H1 (cell line): Measurements from ENCODE around the gene MLEC. TPM values are rescaled to one million over a fixed set of nuclear protein-coding genes. Genes with fewer than 3 reads are reported as not detected.

Experiments
- ASH2L ChIP-seq: fragments of 200-600, 300-600 bp; sonication (generic); IDR thresholded peaks from one replicate; pipeline ENCODE4 v1.7.1; 2017; ENCODE audit warnings: low read length
- HDAC2 ChIP-seq, 2 experiments: fragments of 300-600 bp in 1 of 2; sonication (generic) in 1 of 2; IDR thresholded peaks; 2 replicates each; pipeline ENCODE4 v1.6.1; 2011 to 2012; ENCODE audit warnings: low read depth in 2 of 2, low read length in 2 of 2, mild to moderate bottlenecking in 2 of 2, moderate library complexity in 2 of 2, borderline replicate concordance in 1 of 2, inconsistent platforms in 1 of 2
- KDM5A ChIP-seq: fragments of 200-600 bp; IDR thresholded peaks from 2 replicates; pipeline ENCODE4 v1.7.1; 2012; ENCODE audit warnings: mild to moderate bottlenecking, low read length, inconsistent platforms, mixed read lengths
- NANOG ChIP-seq: IDR thresholded peaks from 2 replicates; pipeline ENCODE4 v1.6.1; 2011; ENCODE audit warnings: low read length, low read depth, mild to moderate bottlenecking, inconsistent platforms; ENCODE audit not compliant: insufficient read depth, poor library complexity, severe bottlenecking
- POLR2A ChIP-seq, 2 experiments: IDR thresholded peaks; 1 replicate in 1 of 2; 2 replicates in 1 of 2; pipeline ENCODE4 v1.6.1; 2011; ENCODE audit warnings: low read depth in 2 of 2, low read length in 2 of 2, mild to moderate bottlenecking in 2 of 2; ENCODE audit errors: control extremely low read depth in 1 of 2
- POU5F1 ChIP-seq: IDR thresholded peaks from 2 replicates; pipeline ENCODE4 v1.6.1; 2011; ENCODE audit warnings: low read depth, mild to moderate bottlenecking, low read length, moderate library complexity
- RBBP5 ChIP-seq: IDR thresholded peaks from 2 replicates; pipeline ENCODE4 v1.7.1; 2012; ENCODE audit warnings: low read depth, mild to moderate bottlenecking, inconsistent platforms, low read length, moderate library complexity, borderline replicate concordance
- RFX5 ChIP-seq: IDR thresholded peaks from 2 replicates; pipeline ENCODE4 v1.6.1; 2011; ENCODE audit warnings: low read depth, low read length, improper control_type of control experiment, borderline replicate concordance
- SIRT6 ChIP-seq: IDR thresholded peaks from one replicate; pipeline ENCODE4 v1.7.1; 2012; ENCODE audit warnings: low read length, inconsistent platforms
- TBP ChIP-seq: IDR thresholded peaks from 2 replicates; pipeline ENCODE4 v1.6.1; 2011; ENCODE audit warnings: low read depth, low read length, improper control_type of control experiment
- TCF12 ChIP-seq: IDR thresholded peaks from 2 replicates; pipeline ENCODE4 v1.6.1; 2011; ENCODE audit warnings: low read depth, mild to moderate bottlenecking, low read length
- YY1 ChIP-seq: IDR thresholded peaks from 2 replicates; pipeline ENCODE4 v1.6.1; 2011; ENCODE audit warnings: low read depth, mild to moderate bottlenecking, low read length
- polyA plus RNA-seq, 7 experiments: library from polyadenylated mRNA; depleted of rRNA in 3 of 7; stranded (reverse) in 5 of 7; unstranded in 2 of 7; fragments of >200 nt in 5 of 7; fragments of 200-250 nt in 2 of 7; gene quantifications; 1 replicate in 5 of 7; 2 replicates in 1 of 7; 4 replicates in 1 of 7; pipeline versions ENCODE4 v1.2.1 to v1.2.3, GENCODE V29; 2011 to 2013; ENCODE audit warnings: missing spikeins in 2 of 7, mixed read lengths in 2 of 7
- total RNA-seq: library from RNA; stranded (reverse); fragmentation: NEBNext Ultra II Directional; extraction: Animal tissue kit (Norgen Biotek cat#: 25700); gene quantifications from 2 replicates; pipeline ENCODE4 v1.2.1, GENCODE V29; 2021
- TF ChIP-seq, protein P1 (sequence below): fragments of 300-600 bp; sonication (generic); IDR thresholded peaks from 2 replicates; pipeline ENCODE4 v1.7.1; 2012; ENCODE audit warnings: low read length, moderate library complexity, mild to moderate bottlenecking, inconsistent platforms; ENCODE audit not compliant: insufficient replicate concordance

Gene MLEC
- total and polyA plus RNA-seq, 2 of the 8 experiments (the other 6 are each of a cell fraction or from before 2014, with no cell fraction given): 37.1 to 260 TPM

GRCh38 chr12:120718055-120718454 is 31.1 kb downstream of the MLEC start (continued):
- TF ChIP-seq, protein P1, sequence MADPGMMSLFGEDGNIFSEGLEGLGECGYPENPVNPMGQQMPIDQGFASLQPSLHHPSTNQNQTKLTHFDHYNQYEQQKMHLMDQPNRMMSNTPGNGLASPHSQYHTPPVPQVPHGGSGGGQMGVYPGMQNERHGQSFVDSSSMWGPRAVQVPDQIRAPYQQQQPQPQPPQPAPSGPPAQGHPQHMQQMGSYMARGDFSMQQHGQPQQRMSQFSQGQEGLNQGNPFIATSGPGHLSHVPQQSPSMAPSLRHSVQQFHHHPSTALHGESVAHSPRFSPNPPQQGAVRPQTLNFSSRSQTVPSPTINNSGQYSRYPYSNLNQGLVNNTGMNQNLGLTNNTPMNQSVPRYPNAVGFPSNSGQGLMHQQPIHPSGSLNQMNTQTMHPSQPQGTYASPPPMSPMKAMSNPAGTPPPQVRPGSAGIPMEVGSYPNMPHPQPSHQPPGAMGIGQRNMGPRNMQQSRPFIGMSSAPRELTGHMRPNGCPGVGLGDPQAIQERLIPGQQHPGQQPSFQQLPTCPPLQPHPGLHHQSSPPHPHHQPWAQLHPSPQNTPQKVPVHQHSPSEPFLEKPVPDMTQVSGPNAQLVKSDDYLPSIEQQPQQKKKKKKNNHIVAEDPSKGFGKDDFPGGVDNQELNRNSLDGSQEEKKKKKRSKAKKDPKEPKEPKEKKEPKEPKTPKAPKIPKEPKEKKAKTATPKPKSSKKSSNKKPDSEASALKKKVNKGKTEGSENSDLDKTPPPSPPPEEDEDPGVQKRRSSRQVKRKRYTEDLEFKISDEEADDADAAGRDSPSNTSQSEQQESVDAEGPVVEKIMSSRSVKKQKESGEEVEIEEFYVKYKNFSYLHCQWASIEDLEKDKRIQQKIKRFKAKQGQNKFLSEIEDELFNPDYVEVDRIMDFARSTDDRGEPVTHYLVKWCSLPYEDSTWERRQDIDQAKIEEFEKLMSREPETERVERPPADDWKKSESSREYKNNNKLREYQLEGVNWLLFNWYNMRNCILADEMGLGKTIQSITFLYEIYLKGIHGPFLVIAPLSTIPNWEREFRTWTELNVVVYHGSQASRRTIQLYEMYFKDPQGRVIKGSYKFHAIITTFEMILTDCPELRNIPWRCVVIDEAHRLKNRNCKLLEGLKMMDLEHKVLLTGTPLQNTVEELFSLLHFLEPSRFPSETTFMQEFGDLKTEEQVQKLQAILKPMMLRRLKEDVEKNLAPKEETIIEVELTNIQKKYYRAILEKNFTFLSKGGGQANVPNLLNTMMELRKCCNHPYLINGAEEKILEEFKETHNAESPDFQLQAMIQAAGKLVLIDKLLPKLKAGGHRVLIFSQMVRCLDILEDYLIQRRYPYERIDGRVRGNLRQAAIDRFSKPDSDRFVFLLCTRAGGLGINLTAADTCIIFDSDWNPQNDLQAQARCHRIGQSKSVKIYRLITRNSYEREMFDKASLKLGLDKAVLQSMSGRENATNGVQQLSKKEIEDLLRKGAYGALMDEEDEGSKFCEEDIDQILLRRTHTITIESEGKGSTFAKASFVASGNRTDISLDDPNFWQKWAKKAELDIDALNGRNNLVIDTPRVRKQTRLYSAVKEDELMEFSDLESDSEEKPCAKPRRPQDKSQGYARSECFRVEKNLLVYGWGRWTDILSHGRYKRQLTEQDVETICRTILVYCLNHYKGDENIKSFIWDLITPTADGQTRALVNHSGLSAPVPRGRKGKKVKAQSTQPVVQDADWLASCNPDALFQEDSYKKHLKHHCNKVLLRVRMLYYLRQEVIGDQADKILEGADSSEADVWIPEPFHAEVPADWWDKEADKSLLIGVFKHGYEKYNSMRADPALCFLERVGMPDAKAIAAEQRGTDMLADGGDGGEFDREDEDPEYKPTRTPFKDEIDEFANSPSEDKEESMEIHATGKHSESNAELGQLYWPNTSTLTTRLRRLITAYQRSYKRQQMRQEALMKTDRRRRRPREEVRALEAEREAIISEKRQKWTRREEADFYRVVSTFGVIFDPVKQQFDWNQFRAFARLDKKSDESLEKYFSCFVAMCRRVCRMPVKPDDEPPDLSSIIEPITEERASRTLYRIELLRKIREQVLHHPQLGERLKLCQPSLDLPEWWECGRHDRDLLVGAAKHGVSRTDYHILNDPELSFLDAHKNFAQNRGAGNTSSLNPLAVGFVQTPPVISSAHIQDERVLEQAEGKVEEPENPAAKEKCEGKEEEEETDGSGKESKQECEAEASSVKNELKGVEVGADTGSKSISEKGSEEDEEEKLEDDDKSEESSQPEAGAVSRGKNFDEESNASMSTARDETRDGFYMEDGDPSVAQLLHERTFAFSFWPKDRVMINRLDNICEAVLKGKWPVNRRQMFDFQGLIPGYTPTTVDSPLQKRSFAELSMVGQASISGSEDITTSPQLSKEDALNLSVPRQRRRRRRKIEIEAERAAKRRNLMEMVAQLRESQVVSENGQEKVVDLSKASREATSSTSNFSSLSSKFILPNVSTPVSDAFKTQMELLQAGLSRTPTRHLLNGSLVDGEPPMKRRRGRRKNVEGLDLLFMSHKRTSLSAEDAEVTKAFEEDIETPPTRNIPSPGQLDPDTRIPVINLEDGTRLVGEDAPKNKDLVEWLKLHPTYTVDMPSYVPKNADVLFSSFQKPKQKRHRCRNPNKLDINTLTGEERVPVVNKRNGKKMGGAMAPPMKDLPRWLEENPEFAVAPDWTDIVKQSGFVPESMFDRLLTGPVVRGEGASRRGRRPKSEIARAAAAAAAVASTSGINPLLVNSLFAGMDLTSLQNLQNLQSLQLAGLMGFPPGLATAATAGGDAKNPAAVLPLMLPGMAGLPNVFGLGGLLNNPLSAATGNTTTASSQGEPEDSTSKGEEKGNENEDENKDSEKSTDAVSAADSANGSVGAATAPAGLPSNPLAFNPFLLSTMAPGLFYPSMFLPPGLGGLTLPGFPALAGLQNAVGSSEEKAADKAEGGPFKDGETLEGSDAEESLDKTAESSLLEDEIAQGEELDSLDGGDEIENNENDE: no peak
- TF ChIP-seq YY1 (no peak), NANOG (no peak), POU5F1 (no peak), KDM5A (no peak), HDAC2 (IDR thresholded peaks at IDR 0.05; ENCODE audit: borderline replicate concordance in 1 of 2, low read depth in 2 of 2, low read length in 2 of 2) (no peak), RFX5 (no peak), TCF12 (no peak), SIRT6 (no peak), TBP (no peak), RBBP5 (no peak), POLR2A (IDR thresholded peaks at IDR 0.05; ENCODE audit: control extremely low read depth in 1 of 2, low read depth in 2 of 2, low read length in 2 of 2) (no peak), ASH2L (no peak)
